PC-9 (cell line): ENCODE results near the gene ME3.

Experiments used
- EZH2 ChIP-seq: fragments of 200-600 bp; sonication (generic); IDR thresholded peaks from 2 replicates; pipeline ENCODE4 v1.8.0; 2017; ENCODE audit warnings: antibody characterized with exemption, low read depth
- TF ChIP-seq, protein P1 (sequence below): fragments of 200-600 bp; sonication (generic); conservative IDR thresholded peaks from 2 replicates; pipeline ENCODE4 v1.6.1; 2017; ENCODE audit warnings: mixed run types, antibody characterized with exemption, mild to moderate bottlenecking, moderate library complexity

- TF ChIP-seq, protein P1, sequence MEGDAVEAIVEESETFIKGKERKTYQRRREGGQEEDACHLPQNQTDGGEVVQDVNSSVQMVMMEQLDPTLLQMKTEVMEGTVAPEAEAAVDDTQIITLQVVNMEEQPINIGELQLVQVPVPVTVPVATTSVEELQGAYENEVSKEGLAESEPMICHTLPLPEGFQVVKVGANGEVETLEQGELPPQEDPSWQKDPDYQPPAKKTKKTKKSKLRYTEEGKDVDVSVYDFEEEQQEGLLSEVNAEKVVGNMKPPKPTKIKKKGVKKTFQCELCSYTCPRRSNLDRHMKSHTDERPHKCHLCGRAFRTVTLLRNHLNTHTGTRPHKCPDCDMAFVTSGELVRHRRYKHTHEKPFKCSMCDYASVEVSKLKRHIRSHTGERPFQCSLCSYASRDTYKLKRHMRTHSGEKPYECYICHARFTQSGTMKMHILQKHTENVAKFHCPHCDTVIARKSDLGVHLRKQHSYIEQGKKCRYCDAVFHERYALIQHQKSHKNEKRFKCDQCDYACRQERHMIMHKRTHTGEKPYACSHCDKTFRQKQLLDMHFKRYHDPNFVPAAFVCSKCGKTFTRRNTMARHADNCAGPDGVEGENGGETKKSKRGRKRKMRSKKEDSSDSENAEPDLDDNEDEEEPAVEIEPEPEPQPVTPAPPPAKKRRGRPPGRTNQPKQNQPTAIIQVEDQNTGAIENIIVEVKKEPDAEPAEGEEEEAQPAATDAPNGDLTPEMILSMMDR = no peak
- TF ChIP-seq EZH2 = no peak
These were observed at the start of gene ME3 for GRCh38 chr11:86672007-86672621.
